HCT116 (cell line): Measurements from ENCODE around the gene PRKACA.

Experiments
- CTCF ChIP-seq, 3 experiments: fragments of 200-600 bp in 1 of 3; sonication (generic) in 1 of 3; IDR thresholded peaks in 2 of 3; conservative IDR thresholded peaks in 1 of 3; 2 replicates each; pipeline ENCODE4 v1.5.1; 2012 to 2017; ENCODE audit warnings: low read depth in 2 of 3, low read length in 2 of 3, antibody characterized with exemption in 1 of 3, borderline replicate concordance in 1 of 3, control low read depth in 1 of 3, mild to moderate bottlenecking in 1 of 3, mixed read lengths in 1 of 3, mixed run types in 1 of 3, moderate library complexity in 1 of 3; ENCODE audit not compliant: insufficient read depth in 1 of 3
- EGR1 ChIP-seq: IDR thresholded peaks from 2 replicates; pipeline ENCODE4 v1.6.1; 2012; ENCODE audit warnings: low read depth
- EZH2 ChIP-seq: fragments of 200-600 bp; sonication (generic); IDR thresholded peaks from 2 replicates; pipeline ENCODE4 v1.6.1; 2017; ENCODE audit warnings: antibody characterized with exemption, mixed run types
- EZH2phosphoT487 ChIP-seq: fragments of 200-600 bp; IDR thresholded peaks from 2 replicates; pipeline ENCODE4 v1.6.1; 2018; ENCODE audit warnings: antibody characterized with exemption, borderline replicate concordance
- POLR2A ChIP-seq: IDR thresholded peaks from 2 replicates; pipeline ENCODE4 v1.7.0; 2011; ENCODE audit warnings: borderline replicate concordance; ENCODE audit not compliant: insufficient read depth, insufficient read length; ENCODE audit errors: extremely low read depth
- POLR2AphosphoS5 ChIP-seq: IDR thresholded peaks from 2 replicates; pipeline ENCODE4 v1.6.1; 2011; ENCODE audit warnings: mild to moderate bottlenecking, low read depth, low read length, moderate library complexity
- SP1 ChIP-seq: IDR thresholded peaks from 2 replicates; pipeline ENCODE4 v1.6.1; 2012; ENCODE audit warnings: low read depth
- SRF ChIP-seq: IDR thresholded peaks from 2 replicates; pipeline ENCODE4 v1.6.1; 2012; ENCODE audit warnings: low read depth

GRCh38 chr19:14116918-14117578, 514 bp downstream of the PRKACA start:
- TF ChIP-seq CTCF (IDR thresholded peaks at IDR 0.05 in 2 of 3, conservative IDR thresholded peaks at IDR 0.05 in 1 of 3; ENCODE audit: borderline replicate concordance in 1 of 3, insufficient read depth in 1 of 3, low read depth in 2 of 3, low read length in 2 of 3), result no peak
- no peak for TF ChIP-seq POLR2A
- TF ChIP-seq SRF, result no peak
- TF ChIP-seq EZH2, result no peak
- TF ChIP-seq EGR1, result no peak
- no peak for TF ChIP-seq SP1
- TF ChIP-seq EZH2phosphoT487, result no peak
- TF ChIP-seq POLR2AphosphoS5, result no peak
